Right ventricle myocardium inferior (tissue), 1 donor: ENCODE results near the gene GGA1. TPM values are rescaled to one million over a fixed set of nuclear protein-coding genes. Genes with fewer than 3 reads are reported as not detected.

Source experiments
- ATAC-seq: fragments of 200-7000 bp; cut with Tn5 transposase; one replicate; pipeline ENCODE4 v1.9.1; 2020; ENCODE audit warnings: mild to moderate bottlenecking, moderate library complexity
- DNase-seq: peaks from one replicate; pipeline ENCODE4 v3.0.0; 2021; ENCODE audit errors: missing footprints
- intact Hi-C: fragments of 100-400 bp; cut with DNase I; formaldehyde crosslinking; loops from one replicate; pipeline ENCODE4 v1.11.0; 2022
- total RNA-seq: library from RNA; stranded (reverse); fragmentation: NEBNext Ultra II Directional; extraction: Animal tissue kit (Norgen Biotek cat#: 25700); gene quantifications from one replicate; pipeline ENCODE4 v1.2.1, GENCODE V29; 2021
- donor health status: DM: no; HTN: yes; CAD: no; lungs with severe emphysema.

Gene GGA1
- total RNA-seq, 1 donor from 2014 or later: 26.7 TPM

DNA sequence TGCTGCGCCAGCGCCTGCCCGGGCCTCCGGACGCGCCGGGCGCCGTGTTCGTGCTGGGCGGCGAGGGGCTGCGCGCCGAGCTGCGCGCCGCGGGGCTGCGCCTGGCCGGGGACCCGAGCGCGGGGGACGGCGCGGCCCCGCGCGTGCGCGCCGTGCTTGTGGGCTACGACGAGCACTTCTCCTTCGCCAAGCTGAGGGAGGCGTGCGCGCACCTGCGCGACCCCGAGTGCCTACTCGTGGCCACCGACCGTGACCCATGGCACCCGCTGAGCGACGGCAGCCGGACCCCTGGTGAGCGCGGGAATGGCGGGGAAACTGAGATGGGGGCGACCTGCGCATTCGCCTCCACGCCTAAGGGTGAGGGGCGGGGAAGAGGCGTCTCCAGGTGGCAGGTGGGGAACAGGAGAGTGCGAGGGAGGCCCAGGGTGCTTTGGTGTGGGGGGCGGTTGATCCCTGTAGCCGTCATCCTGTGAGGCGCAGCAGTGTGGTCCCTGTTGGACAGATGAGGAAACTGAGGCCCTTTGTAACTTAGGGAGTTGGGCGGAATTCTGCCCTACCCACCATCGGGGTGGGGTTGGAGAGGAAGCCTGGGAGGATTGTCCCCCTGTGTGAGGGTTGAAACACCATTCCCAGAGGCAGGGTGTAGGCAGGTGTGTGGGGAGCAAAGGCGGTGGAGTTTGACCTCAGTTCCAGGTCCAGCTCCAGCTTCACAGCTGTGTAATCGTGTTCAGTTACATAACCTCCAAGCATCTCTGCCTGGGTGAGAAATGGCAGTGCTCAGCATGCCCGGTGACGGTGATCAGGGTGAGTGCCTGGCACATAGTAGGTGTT, 50.6 kb downstream of the GGA1 start:
- ATAC-seq: no peak
- no peak for DNase-seq

GRCh38 chr22:37659897-37660708, 51.5 kb downstream of the GGA1 start:
- DNase-seq: no peak
- ATAC-seq: no peak
- intact Hi-C loops: no loop called here

More for the DNA sequence above, 50.6 kb downstream of the GGA1 start:
- intact Hi-C loops: no loop called here

DNA sequence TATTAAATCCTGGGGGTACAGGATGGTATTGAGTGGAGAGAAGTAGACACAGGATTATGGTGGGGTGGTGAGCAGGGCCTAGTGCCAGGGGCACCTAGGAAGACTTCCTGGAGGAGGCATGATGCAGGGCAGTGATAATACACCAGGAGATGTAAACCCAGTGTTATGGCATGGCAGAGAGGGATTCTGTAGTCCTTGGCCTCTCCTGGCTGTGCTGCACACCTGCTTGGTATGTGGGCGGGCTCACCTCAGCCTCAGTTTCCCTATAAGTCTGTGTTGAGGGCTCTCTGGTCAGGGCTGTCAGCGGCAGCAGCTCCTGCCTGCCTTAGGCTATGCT, 52.0 kb downstream of the GGA1 start:
- DNase-seq (no peak), ATAC-seq (no peak)
- intact Hi-C loops: no loop called here

GRCh38 chr22:37661160-37661924, 52.7 kb downstream of the GGA1 start:
- ATAC-seq: peak; percentile 35
- intact Hi-C loops: no loop called here
- no peak for DNase-seq

DNA sequence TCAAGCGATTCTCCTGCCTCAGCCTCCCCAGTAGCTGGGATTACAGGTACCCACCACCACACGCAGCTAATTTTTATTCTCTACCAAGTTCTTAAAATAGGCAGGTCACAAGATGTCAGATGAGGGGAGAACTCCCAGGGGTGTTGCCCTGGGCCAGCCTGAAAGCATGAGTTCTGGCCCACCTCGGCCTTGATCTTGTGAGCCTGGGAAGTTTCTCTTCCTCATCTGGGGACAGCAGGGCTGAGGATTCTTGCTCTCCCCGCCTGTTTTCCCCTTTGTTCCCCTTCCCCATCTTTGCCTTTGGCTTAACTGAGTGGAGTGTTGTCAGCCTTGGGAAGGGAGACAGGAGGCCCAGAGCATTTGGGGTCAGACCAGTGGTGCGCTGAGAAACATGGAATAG, 53.4 kb downstream of the GGA1 start:
- DNase-seq (no peak), ATAC-seq (no peak)
- intact Hi-C loops: no loop called here

DNA sequence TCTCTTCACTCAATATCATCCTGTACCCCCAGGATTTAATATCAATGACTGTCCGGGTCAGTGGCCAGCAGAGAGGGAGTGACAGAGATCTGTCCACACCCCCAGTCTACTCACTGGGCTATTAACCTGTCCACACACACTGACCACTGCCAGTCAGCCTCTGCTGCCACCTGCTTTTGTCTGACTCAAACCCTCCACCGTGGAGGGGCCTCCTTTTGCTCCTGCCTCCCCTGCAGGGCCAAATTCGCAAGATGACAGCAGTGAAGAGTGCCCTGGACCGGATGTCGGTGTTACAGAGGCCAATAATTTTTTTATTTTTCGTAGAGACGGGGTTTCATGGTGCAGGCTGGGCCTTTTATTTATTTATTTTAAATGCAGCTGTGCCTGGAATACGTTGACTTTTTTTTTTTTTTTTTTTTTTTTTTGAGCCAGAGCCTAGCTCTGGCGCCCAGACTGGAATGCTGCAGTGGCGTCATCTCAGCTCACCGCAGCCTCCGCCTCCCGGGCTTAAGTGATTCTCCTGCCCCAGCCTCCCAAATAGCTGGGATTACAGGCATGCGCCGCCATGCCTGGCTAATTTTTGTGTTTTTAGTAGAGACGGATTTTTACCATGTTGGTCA, 55.0 kb downstream of the GGA1 start:
- no peak for ATAC-seq
- intact Hi-C loops: no loop called here
- DNase-seq: no peak

DNA sequence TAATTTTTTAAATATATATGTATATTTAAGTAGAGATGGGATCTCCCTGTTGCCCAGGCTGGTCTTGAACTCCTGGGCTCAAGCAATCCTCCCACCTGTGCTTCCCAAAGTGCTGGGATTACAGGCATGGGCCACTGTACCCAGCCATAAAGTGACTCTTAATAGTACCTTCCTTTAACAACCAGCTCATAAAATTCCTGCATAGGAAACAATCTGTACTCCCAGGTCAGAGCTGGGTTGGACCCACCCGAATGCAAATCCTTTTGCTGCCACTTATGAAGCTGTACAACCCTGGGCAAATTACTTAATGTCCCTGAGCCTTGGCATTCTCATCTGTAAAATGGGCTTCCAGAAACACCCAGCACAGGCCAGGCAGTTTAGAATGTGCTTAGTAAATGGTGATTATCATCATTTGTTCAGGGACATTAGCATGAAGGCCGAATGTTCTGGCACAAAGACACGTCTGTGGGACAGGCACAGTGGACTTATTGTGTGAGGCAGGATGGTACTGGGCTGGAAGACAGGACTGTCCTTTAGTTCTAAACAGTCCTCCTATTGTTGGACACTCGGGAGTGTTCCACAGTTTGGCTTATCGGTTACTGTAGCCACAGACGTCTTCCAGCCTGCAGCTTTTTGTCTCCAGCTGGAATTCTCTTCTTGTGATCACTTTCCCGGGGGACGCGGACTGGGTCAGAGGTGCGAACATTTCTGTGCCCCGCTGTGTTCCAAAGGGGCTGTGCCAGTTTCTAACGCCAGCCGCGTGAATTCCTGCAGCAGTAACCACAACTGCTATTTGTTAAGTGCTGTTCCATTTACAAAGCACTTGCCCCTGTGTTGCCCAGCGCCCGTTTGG, 55.8 kb downstream of the GGA1 start:
- intact Hi-C loops: no loop called here
- ATAC-seq (peak; percentile 21), DNase-seq (no peak)

- no peak for DNase-seq
- ATAC-seq: no peak
- intact Hi-C loops: no loop called here
These were observed 56.9 kb downstream of the GGA1 start for GRCh38 chr22:37665487-37665886.

DNA sequence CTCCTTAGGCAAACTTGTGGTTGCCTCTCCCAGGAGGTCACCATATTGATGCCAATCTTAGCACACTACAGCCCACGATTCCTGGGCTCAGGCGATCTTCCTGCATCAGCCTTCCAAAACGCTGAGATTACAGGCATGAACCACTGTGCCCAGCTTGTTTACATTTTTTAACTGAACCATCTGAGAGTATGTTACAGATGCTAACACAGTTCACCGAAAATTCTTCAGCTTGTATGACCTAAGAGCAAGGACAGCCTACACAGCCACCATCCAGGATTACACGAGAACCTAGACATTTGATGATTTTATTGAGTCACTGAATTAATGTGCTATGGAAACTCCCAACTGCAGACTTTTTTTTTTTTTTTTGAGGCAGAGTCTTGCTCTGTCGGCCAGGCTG, 61.0 kb downstream of the GGA1 start:
- ATAC-seq: no peak
- intact Hi-C loops: no loop called here
- DNase-seq: no peak

DNA sequence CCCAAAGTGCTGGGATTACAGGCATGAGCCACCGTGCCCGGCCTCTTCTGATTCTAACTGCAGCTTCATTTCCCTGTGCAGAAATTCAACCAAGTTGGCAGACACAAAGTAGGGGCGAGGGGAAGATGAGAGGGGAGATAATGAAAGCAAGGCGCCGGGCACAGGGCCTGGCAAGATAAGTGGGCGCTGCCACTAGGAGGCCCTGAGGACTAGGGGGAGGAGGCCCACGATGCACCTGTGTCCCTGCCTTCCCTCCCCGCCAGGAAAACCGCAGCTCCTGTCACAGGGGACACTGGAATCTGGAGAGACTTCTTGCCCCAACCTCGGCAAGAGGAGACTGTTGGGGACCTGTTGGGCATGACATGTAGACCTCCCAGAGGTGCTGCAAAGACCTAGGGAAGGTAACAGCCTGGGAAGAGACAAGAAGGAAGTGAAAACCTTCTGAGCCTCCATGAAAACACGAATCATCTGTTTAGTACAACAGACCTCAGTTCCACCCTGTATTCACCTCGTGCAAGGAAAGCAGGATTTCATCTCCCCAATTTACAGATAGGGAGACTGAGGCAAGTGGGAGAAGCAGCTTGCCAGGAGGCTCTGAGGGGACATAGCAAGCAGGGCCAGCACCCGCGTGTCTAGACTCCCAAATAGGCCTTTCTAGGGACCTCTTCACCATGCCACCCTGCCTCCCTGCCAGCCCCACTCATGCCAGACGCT, 63.7 kb downstream of the GGA1 start:
- intact Hi-C loops: no loop called here
- DNase-seq (no peak), ATAC-seq (no peak)

- ATAC-seq: no peak
- intact Hi-C loops: no loop called here
- no peak for DNase-seq
These were observed 64.4 kb downstream of the GGA1 start for GRCh38 chr22:37672920-37673455.

DNA sequence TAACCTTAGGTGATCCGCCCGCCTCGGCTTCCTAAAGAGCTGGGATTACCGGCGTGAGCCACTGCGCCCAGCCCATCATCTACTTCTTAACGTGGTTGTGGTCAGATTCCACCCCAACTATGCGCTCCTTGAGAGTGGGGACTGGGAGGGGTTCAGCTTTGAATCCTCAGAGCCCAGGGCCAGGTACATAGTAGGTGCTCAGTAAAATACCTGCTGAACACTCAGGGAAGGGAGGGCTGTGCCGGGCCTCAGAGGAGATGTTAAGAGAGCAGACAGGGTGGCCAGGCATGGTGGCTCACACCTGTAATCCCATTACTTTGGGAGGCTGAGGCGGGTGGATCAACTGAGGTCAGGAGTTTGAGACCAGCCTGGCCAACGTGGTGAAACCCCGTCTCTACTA, 65.6 kb downstream of the GGA1 start:
- DNase-seq (no peak), ATAC-seq (no peak)
- intact Hi-C loops: loop anchor here (2.0 kb wide), 1 partner anchor 79 kb away; no protein-coding TSS in a partner anchor

DNA sequence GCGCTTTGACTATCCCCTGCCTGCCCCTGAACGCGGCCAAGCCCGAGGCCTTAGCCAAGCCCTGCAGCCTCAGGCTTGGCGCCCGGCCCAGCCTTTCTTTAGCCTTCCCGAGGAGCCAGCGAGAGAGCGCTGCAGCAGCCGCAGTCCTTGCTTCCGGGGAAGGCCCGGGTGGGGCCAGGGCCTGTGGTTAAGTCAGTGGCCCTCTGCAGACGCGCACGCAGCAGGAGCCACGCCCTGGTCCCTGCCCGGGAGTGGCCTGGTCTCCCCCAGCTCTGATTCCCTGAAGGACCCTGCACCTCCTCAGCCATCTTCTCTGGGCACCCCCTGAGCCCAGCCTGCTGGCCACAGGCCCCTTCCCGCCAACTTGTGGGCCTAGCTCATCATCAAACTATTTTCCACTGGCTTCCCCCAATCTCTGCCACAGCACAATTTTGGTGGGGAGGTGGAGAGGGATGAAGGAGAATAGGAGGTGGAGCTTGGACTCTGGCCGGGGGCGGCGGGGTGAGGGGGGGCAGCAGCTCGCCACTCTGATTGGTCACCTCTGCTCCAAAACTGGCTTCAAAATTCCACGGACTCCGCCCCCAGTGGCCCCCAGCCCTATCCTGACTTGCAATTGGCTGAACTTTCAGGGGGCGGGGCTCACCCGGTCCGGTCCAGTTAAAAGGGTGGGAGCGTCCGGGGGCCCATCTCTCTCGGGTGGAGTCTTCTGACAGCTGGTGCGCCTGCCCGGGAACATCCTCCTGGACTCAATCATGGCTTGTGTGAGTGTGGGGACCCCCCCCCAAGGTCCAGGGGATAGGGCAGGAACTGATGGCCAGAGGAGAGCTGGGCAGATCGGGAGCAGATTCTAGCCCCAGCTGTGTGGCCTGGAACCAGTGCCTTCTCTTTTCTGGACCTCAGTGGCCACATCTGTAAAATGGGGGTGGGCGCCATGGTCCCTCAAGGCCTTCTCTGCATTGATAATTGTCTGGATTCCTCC, 66.6 kb downstream of the GGA1 start, which contains the start of gene LGALS1:
LGALS1 (plus strand) TSS at position 686 of the 979 bp plus-strand sequence; CDS start at position 753, 67 bp downstream.
- ATAC-seq: peak; percentile 90
- intact Hi-C loops: loop anchor here (1.0 to 5.0 kb wide), 3 partner anchors 17 to 78 kb away; partner anchors contain the start of gene PDXP
- DNase-seq: peak; percentile 98

DNA sequence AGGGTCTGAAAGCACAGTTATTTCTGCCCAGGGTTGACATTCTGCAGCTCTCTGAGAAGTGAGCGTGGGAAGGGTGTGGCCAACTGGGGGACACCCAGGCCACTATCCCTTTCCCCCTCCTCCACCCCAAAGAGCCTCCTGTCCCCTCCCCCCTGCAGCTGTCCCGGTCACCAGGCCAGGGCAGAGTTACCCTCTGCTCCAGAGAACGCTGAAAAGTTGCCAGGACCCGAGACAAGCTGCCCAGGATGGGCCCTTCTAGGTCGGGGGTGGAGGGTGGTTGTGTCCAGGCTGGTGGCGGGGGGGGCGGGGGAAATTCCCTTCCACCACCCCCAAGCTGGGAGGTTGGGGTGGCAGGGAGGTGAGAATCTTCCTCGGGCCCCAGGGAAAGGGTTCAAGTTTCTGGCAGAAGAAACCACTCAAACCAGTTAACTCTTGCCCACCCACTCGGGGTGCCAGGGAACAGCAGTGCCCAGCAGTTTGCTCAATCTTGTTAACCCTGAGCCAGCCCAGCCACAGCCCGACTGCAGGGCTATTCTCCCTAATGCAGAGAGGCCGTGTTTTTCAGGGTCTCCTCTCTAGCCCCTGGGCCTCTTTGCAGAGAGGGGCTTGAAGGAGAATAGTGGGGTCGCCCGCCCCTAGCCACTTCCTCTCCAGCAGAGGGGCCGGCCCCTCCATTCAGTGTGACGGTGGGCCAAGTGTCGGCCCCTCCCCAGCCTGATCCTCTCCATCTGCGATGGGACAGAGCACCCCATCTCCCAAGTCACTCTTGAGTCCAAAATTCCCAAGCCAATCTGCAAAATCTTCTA, 67.5 kb downstream of the GGA1 start:
- intact Hi-C loops: loop anchor here (1.0 to 5.0 kb wide), 3 partner anchors 18 to 77 kb away; partner anchors contain the start of gene PDXP
- ATAC-seq (peak; percentile 35), DNase-seq (peak; percentile 81)
